A673 (cell line): ENCODE measurements around the gene MED22.
A peak's percentile ranks its signal among the peaks of the same experiment; 100 is the strongest.

Experiments
- CTCF ChIP-seq: fragments of 300-800, 200-600 bp; sonication (generic); conservative IDR thresholded peaks from 2 replicates; pipeline ENCODE4 v1.5.1; 2017; ENCODE audit warnings: low read depth, mild to moderate bottlenecking, antibody characterized with exemption, low read length, moderate library complexity, mixed read lengths
- EZH2 ChIP-seq: fragments of 200-600 bp; sonication (generic); IDR thresholded peaks from 2 replicates; pipeline ENCODE4 v1.6.1; 2017; ENCODE audit warnings: borderline replicate concordance, low read depth, mild to moderate bottlenecking, mixed read lengths, antibody characterized with exemption, low read length; ENCODE audit not compliant: poor library complexity, severe bottlenecking

GRCh38 chr9:133347515-133347984 is 381 bp downstream of the MED22 start:
- TF ChIP-seq CTCF = 0 out of 2 replicates have a peak, but pooled peaks have one; percentile 16
- TF ChIP-seq EZH2 = no peak
